Uterus (tissue), 2 donors: Measurements from ENCODE around the gene LRRC63.

Experiments used
- POLR2A ChIP-seq, 2 donors: fragments of 450-650 bp; IDR thresholded peaks; one replicate each; pipeline ENCODE4 v1.6.1; 2016; ENCODE audit warnings: antibody characterized with exemption in 2 of 2, mild to moderate bottlenecking in 1 of 2, moderate library complexity in 1 of 2
- TF ChIP-seq, protein P1 (sequence below), 4 experiments: fragments of 200-600 bp in 2 of 4; fragments of 450-650 bp in 2 of 4; sonication (generic) in 2 of 4; IDR thresholded peaks; one replicate each; pipeline ENCODE4 v1.5.1; 2016 to 2019; ENCODE audit warnings: antibody characterized with exemption in 4 of 4, mild to moderate bottlenecking in 2 of 4, moderate library complexity in 1 of 4

DNA sequence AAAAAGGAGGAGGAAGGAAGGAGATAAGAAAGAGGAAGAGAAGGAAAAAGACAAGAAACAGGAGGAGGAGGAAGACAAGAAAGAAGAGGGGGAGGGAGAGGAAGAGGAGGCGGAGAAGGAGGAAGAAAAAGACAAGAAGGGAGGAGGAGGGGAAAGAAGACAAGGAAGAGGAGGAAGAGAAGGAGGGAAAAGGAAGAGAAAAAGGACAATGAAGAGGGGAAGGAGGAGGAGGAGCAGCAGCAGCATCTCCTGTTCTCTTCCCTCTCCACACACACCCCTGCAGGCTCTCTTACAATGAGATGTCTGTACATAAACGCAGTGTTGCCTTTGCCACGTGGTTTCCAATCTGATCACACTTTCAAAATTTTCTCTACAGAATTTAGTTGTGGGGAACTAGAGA is 108.7 kb downstream of the LRRC63 start:
- TF ChIP-seq, protein P1, sequence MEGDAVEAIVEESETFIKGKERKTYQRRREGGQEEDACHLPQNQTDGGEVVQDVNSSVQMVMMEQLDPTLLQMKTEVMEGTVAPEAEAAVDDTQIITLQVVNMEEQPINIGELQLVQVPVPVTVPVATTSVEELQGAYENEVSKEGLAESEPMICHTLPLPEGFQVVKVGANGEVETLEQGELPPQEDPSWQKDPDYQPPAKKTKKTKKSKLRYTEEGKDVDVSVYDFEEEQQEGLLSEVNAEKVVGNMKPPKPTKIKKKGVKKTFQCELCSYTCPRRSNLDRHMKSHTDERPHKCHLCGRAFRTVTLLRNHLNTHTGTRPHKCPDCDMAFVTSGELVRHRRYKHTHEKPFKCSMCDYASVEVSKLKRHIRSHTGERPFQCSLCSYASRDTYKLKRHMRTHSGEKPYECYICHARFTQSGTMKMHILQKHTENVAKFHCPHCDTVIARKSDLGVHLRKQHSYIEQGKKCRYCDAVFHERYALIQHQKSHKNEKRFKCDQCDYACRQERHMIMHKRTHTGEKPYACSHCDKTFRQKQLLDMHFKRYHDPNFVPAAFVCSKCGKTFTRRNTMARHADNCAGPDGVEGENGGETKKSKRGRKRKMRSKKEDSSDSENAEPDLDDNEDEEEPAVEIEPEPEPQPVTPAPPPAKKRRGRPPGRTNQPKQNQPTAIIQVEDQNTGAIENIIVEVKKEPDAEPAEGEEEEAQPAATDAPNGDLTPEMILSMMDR (IDR thresholded peaks at IDR 0.05), result no peak
- TF ChIP-seq POLR2A (IDR thresholded peaks at IDR 0.05), result no peak
